Nephron (organoid): ENCODE results near the gene IGLON5.

Source experiments
- H3K27ac Mint-ChIP-seq, 3 experiments: 2 replicates each; pipeline ENCODE4 v1.8.0; 2020; ENCODE audit warnings: mixed read lengths in 3 of 3, mild to moderate bottlenecking in 2 of 3, moderate library complexity in 1 of 3
- H3K27me3 Mint-ChIP-seq: 2 replicates; pipeline ENCODE4 v1.8.0; 2021; ENCODE audit warnings: low read depth, mild to moderate bottlenecking, moderate library complexity, mixed read lengths
- H3K36me3 Mint-ChIP-seq: 2 replicates; pipeline ENCODE4 v1.8.0; 2020; ENCODE audit warnings: low read depth, mixed read lengths
- H3K4me1 Mint-ChIP-seq: 2 replicates; pipeline ENCODE4 v1.8.0; 2020; ENCODE audit warnings: mixed read lengths
- H3K4me3 Mint-ChIP-seq, 3 experiments: 2 replicates each; pipeline ENCODE4 v1.8.0; 2020; ENCODE audit warnings: mild to moderate bottlenecking in 3 of 3, mixed read lengths in 3 of 3, moderate library complexity in 2 of 3
- H3K9me3 Mint-ChIP-seq: 2 replicates; pipeline ENCODE4 v1.8.0; 2020; ENCODE audit warnings: mixed read lengths
- TF ChIP-seq, protein P1 (sequence below), 3 experiments: fragments of 200-600 bp; sonication (generic); IDR thresholded peaks; one replicate each; pipeline ENCODE4 v1.5.0; 2021; ENCODE audit warnings: antibody characterized with exemption in 3 of 3; ENCODE audit not compliant: unreplicated experiment in 3 of 3

The IGLON5 gene

DNA sequence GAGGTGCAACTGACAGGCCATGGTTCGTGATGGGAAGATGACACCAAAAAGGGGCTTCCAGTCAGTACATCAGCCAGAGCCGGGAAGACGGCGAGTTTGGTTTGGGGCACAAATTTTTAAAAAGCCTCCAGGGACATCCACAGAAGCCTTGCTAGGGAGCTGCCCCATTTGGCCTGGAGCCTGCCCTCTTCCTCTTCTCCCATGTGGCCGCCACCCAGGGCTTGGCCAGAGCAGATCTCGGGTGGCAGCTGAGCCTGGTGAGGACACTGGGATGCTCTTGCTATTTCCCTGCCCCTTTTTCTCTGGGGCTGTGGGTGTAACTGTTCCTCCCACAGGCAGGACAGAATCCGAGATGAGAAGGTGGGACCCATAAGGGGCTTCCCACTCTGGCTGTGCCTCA, 46.5 kb downstream of the IGLON5 start:
- TF ChIP-seq, protein P1, sequence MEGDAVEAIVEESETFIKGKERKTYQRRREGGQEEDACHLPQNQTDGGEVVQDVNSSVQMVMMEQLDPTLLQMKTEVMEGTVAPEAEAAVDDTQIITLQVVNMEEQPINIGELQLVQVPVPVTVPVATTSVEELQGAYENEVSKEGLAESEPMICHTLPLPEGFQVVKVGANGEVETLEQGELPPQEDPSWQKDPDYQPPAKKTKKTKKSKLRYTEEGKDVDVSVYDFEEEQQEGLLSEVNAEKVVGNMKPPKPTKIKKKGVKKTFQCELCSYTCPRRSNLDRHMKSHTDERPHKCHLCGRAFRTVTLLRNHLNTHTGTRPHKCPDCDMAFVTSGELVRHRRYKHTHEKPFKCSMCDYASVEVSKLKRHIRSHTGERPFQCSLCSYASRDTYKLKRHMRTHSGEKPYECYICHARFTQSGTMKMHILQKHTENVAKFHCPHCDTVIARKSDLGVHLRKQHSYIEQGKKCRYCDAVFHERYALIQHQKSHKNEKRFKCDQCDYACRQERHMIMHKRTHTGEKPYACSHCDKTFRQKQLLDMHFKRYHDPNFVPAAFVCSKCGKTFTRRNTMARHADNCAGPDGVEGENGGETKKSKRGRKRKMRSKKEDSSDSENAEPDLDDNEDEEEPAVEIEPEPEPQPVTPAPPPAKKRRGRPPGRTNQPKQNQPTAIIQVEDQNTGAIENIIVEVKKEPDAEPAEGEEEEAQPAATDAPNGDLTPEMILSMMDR (IDR thresholded peaks at IDR 0.05; ENCODE audit: unreplicated experiment in 3 of 3), result no peak
- Mint-ChIP-seq H3K27me3 (no peaks in the 10 kb centered on the region), H3K9me3 (no peaks in the 10 kb centered on the region), H3K4me1 (peaks cover 30% of the 10 kb centered on the region), H3K27ac (peak overlapping the region in 2 of 3 experiments; percentile 53 to 58), H3K36me3 (peaks cover 3% of the 10 kb centered on the region), H3K4me3 (no peak overlapping the region)

DNA sequence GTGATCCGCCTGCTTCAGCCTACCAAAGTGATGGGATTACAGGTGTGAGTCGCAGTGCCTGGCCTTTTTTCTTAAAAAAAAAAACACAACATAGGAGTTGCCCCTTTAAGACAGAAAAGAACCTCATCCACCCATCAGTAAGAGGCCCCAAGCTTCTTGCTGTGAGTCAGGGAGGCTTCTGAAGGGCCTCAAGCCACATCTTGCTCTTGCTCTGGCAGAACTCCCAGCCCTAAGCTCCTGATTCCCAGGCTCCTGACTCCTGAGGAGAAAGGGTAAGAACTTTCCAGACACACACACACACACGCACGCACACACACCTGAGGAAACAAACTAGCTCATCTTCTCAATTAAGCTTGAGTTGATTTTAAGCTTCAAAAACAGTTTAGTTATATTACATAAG, 47.9 kb downstream of the IGLON5 start:
- H3K36me3 Mint-ChIP-seq, result peaks cover 3% of the 10 kb centered on the region
- TF ChIP-seq, protein P1 (IDR thresholded peaks at IDR 0.05; ENCODE audit: unreplicated experiment in 3 of 3), result no peak
- H3K4me1 Mint-ChIP-seq, result peaks cover 37% of the 10 kb centered on the region
- H3K27ac Mint-ChIP-seq, result peak overlapping the region in 2 of 3 experiments; percentile 97
- no peaks in the 10 kb centered on the region for H3K27me3 Mint-ChIP-seq
- peak overlapping the region in 2 of 3 experiments; percentile 14 to 33 for H3K4me3 Mint-ChIP-seq
- H3K9me3 Mint-ChIP-seq, result no peaks in the 10 kb centered on the region

DNA sequence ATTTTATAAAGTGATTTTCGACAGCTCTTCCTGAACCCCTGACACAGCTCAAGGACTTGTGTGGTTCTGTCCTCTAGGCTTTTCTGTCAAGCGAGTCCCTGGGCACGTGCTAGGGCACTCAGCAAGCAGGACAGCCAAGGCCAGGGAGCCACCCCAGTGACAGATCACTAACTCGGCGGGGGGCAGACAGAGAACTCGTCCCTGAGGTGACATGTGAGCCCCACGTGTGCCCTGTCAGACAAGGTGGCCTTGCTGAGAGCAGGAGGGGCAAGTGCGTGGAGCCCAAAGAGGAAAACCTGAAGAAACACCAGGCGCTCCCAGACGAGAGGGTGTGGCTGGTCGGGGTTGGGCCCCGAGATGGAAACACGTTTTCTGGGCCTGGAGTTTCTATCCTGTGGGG, 49.8 kb downstream of the IGLON5 start:
- H3K4me1 Mint-ChIP-seq, result peaks cover 37% of the 10 kb centered on the region
- H3K27me3 Mint-ChIP-seq, result no peaks in the 10 kb centered on the region
- peaks cover under 1% of the 10 kb centered on the region for H3K36me3 Mint-ChIP-seq
- H3K27ac Mint-ChIP-seq, result no peak overlapping the region
- no peak overlapping the region for H3K4me3 Mint-ChIP-seq
- TF ChIP-seq, protein P1 (IDR thresholded peaks at IDR 0.05; ENCODE audit: unreplicated experiment in 3 of 3), result no peak
- H3K9me3 Mint-ChIP-seq, result no peaks in the 10 kb centered on the region

- no peaks in the 10 kb centered on the region for H3K9me3 Mint-ChIP-seq
- H3K36me3 Mint-ChIP-seq, result no peaks in the 10 kb centered on the region
Observed at GRCh38 chr19:51364200-51365106, 53.0 kb downstream of the IGLON5 start.

GRCh38 chr19:51365211-51365964, 53.9 kb downstream of the IGLON5 start:
- H3K9me3 Mint-ChIP-seq, result no peaks in the 10 kb centered on the region
- H3K4me3 Mint-ChIP-seq, result peak overlapping the region; percentile 98 to 100 (median 99)
- H3K36me3 Mint-ChIP-seq, result no peaks in the 10 kb centered on the region
- peak overlapping the region; percentile 98 to 100 (median 99) for H3K27ac Mint-ChIP-seq
- H3K27me3 Mint-ChIP-seq, result no peaks in the 10 kb centered on the region
- peaks cover 29% of the 10 kb centered on the region for H3K4me1 Mint-ChIP-seq
- TF ChIP-seq, protein P1 (IDR thresholded peaks at IDR 0.05; ENCODE audit: unreplicated experiment in 3 of 3), result peak in 1 of 3 experiments; percentile 15

More at GRCh38 chr19:51364200-51365106, 53.0 kb downstream of the IGLON5 start:
- H3K27ac Mint-ChIP-seq, result peak overlapping the region; percentile 31 to 72 (median 70)
- TF ChIP-seq, protein P1 (IDR thresholded peaks at IDR 0.05; ENCODE audit: unreplicated experiment in 3 of 3), result no peak
- H3K4me1 Mint-ChIP-seq, result peaks cover 32% of the 10 kb centered on the region
- H3K27me3 Mint-ChIP-seq, result no peaks in the 10 kb centered on the region
- peak overlapping the region; percentile 69 to 77 (median 75) for H3K4me3 Mint-ChIP-seq
